Activated B cell treated with CpG ODN at 0.5 μM for 24 hours (primary cell): Measurements from ENCODE around the gene COMT. TPM values are rescaled to one million over a fixed set of nuclear protein-coding genes. Genes with fewer than 3 reads are reported as not detected.

Experiments used
- ATAC-seq: fragments of 200-7000 bp; cut with Tn5 transposase; one replicate; pipeline ENCODE4 v1.10.0; 2021; ENCODE audit warnings: low read depth, mild to moderate bottlenecking, moderate library complexity
- CTCF ChIA-PET: fragments of 350-600 bp; sonication (Branson Sonifier 250); formaldehyde crosslinking; loops from one replicate; lab custom pipeline; 2021; ENCODE audit warnings: antibody characterized with exemption; lab: Charles Lee
- POLR2A ChIA-PET: fragments of 350-600 bp; sonication (Branson Sonifier 250); formaldehyde crosslinking; loops from one replicate; lab custom pipeline; 2021; ENCODE audit warnings: antibody characterized with exemption; lab: Charles Lee
- DNase-seq: peaks from one replicate; pipeline ENCODE4 v3.0.0; 2022
- H3K27ac Mint-ChIP-seq: one replicate; pipeline ENCODE4 v1.8.0; 2020; ENCODE audit warnings: mixed read lengths
- H3K27me3 Mint-ChIP-seq: one replicate; pipeline ENCODE4 v1.8.0; 2021; ENCODE audit warnings: mixed read lengths
- H3K36me3 Mint-ChIP-seq: one replicate; pipeline ENCODE4 v1.8.0; 2021; ENCODE audit warnings: low read depth, mixed read lengths
- H3K4me1 Mint-ChIP-seq: one replicate; pipeline ENCODE4 v1.8.0; 2021; ENCODE audit warnings: mixed read lengths
- H3K4me3 Mint-ChIP-seq: one replicate; pipeline ENCODE4 v1.8.0; 2020; ENCODE audit warnings: mild to moderate bottlenecking, mixed read lengths
- H3K9me3 Mint-ChIP-seq: one replicate; pipeline ENCODE4 v1.8.0; 2020; ENCODE audit warnings: mixed read lengths
- intact Hi-C: fragments of 100-400 bp; cut with micrococcal nuclease; formaldehyde crosslinking; loops from one replicate; pipeline ENCODE4 v1.15.1; 2024
- total RNA-seq: library from RNA; stranded (reverse); gene quantifications from 2 replicates; pipeline ENCODE4 v1.2.3, GENCODE V29; 2022
- TF ChIP-seq, protein P1 (sequence below): fragments of 200-600 bp; IDR thresholded peaks from one replicate; pipeline ENCODE4 v1.8.0; 2022; ENCODE audit warnings: antibody characterized with exemption, mild to moderate bottlenecking

The COMT gene
- total RNA-seq, 1 donor from 2014 or later: 40.6 TPM

DNA sequence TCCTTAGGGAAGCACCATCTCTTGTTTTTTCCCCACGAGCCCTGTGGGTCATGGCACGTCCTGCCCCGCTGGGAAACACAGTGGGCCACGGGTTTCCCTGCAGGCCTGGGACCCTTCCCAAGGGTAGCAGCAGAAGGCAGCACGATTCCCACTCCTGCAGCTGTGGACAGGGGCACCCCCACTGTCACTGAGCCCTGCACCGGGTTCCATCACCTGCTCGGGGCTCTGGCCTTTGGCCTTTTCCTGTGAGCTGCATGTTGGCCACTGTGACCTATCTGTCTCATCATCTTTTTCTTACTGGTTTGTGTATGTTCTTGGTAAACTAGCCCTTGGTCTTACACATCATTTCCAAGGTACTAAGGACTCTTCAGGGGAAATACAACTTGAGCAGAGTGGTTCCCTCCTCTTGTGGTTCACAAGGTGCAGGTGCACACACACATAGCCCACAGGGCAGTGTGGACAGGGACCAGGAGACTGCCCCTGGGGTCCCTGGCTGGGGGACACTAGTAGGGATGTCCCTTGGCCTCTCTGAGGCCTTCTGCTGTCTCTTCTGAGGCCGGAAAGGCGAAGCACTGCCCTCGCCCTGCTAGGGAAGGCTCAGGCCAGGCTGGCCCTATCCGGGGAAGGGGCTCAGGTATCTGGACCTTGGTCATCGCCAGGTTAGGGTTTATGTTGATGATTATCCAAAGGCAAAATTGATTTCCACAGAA, 19.1 kb downstream of the COMT start:
- Mint-ChIP-seq H3K9me3 (no peaks in the 10 kb centered on the region), H3K4me3 (no peak overlapping the region), H3K4me1 (peaks cover 14% of the 10 kb centered on the region), H3K36me3 (peaks cover 12% of the 10 kb centered on the region), H3K27me3 (no peaks in the 10 kb centered on the region), H3K27ac (no peak overlapping the region)
- intact Hi-C loops: no loop called here
- DNase-seq: no peak
- TF ChIP-seq, protein P1, sequence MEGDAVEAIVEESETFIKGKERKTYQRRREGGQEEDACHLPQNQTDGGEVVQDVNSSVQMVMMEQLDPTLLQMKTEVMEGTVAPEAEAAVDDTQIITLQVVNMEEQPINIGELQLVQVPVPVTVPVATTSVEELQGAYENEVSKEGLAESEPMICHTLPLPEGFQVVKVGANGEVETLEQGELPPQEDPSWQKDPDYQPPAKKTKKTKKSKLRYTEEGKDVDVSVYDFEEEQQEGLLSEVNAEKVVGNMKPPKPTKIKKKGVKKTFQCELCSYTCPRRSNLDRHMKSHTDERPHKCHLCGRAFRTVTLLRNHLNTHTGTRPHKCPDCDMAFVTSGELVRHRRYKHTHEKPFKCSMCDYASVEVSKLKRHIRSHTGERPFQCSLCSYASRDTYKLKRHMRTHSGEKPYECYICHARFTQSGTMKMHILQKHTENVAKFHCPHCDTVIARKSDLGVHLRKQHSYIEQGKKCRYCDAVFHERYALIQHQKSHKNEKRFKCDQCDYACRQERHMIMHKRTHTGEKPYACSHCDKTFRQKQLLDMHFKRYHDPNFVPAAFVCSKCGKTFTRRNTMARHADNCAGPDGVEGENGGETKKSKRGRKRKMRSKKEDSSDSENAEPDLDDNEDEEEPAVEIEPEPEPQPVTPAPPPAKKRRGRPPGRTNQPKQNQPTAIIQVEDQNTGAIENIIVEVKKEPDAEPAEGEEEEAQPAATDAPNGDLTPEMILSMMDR: no peak
- ChIA-PET CTCF (no interaction called here), POLR2A (no interaction called here)
- no peak for ATAC-seq

DNA sequence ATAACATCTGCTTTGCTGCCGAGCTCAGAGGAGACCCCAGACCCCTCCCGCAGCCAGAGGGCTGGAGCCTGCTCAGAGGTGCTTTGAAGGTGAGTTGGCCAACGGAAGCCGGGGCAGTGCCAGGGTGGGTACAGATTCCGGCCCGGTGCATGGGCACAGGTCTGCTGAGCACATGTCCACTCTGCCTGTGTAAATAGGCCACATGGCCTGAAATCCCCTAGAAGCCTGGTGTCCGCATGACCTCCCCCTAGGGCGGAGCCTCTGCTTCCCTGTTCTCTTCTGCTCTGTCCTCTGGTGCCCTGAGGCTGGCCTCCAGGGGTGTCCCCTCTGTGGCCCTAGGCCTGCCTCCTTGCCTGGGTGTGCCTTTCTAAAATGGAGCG, 19.6 kb downstream of the COMT start:
- Mint-ChIP-seq H3K4me1 (peaks cover 11% of the 10 kb centered on the region), H3K4me3 (no peak overlapping the region), H3K9me3 (no peaks in the 10 kb centered on the region), H3K27me3 (no peaks in the 10 kb centered on the region), H3K36me3 (peaks cover 12% of the 10 kb centered on the region), H3K27ac (no peak overlapping the region)
- ChIA-PET POLR2A (no interaction called here), CTCF (no interaction called here)
- no peak for ATAC-seq
- TF ChIP-seq, protein P1: no peak
- intact Hi-C loops: no loop called here
- DNase-seq: no peak

DNA sequence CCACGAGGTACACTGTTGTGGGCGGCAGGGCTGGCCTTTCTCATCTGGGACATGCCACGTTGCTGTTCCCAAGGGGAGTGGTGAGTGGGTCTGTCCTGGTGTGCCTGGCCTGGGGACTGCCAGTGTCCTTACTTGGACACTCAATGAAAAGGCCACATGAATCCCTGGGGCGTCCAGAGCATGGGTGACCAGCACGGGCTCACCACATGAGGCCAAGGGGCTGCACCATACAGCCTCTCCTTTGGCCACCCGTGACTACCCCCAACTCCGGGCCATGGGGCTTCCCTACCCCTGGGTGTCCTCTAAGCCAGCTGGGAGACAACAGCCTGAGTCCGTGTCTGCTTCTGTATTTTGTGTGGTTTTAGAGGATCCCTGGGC, 20.3 kb downstream of the COMT start:
- intact Hi-C loops: no loop called here
- TF ChIP-seq, protein P1: no peak
- Mint-ChIP-seq H3K36me3 (peaks cover 16% of the 10 kb centered on the region), H3K27me3 (no peaks in the 10 kb centered on the region), H3K4me1 (peaks cover 11% of the 10 kb centered on the region), H3K4me3 (no peak overlapping the region), H3K9me3 (no peaks in the 10 kb centered on the region), H3K27ac (no peak overlapping the region)
- POLR2A ChIA-PET: no interaction called here
- CTCF ChIA-PET: no interaction called here
- no peak for ATAC-seq
- DNase-seq: no peak

DNA sequence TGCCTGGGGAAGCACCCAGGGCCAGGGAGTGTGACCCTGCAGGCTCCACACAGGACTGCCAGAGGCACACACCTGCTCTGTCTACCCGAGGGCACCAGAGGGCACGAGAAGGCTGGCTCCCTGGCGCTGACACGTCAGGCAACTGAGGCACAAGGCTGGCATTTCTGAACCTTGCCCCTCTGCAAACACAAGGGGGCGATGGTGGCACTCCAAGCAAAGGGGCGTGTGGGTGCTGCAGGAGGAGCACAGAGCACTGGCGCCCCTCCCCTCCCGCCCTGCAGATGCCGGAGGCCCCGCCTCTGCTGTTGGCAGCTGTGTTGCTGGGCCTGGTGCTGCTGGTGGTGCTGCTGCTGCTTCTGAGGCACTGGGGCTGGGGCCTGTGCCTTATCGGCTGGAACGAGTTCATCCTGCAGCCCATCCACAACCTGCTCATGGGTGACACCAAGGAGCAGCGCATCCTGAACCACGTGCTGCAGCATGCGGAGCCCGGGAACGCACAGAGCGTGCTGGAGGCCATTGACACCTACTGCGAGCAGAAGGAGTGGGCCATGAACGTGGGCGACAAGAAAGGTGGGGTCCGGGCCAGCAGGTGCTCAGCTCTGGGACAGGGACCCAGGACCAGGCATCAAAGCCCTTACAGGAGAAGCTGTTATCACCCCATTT, 20.8 kb downstream of the COMT start:
- no peak overlapping the region for H3K4me3 Mint-ChIP-seq
- H3K9me3 Mint-ChIP-seq: no peaks in the 10 kb centered on the region
- H3K4me1 Mint-ChIP-seq: peaks cover 11% of the 10 kb centered on the region
- intact Hi-C loops: no loop called here
- TF ChIP-seq, protein P1: no peak
- ChIA-PET CTCF (no interaction called here), POLR2A (interaction anchor here (0.7 kb wide), 1 partner anchor 16 kb away, joined by 5 read pairs; no protein-coding TSS in a partner anchor)
- DNase-seq (no peak), ATAC-seq (peak; percentile 85)
- peaks cover 21% of the 10 kb centered on the region for H3K36me3 Mint-ChIP-seq
- no peak overlapping the region for H3K27ac Mint-ChIP-seq
- no peaks in the 10 kb centered on the region for H3K27me3 Mint-ChIP-seq
